GM21619 (cell line): ENCODE results near the gene BMAL1.
"Not testable (repeated sequence)": the region's sequence is repeated elsewhere in the genome, so short reads cannot be mapped to it uniquely, and the experiment has no call there.

Source experiments
- ATAC-seq: cut with Tn5 transposase; IDR thresholded peaks from one replicate; pipeline ENCODE4 v1.9.1; 2021; ENCODE audit not compliant: unreplicated experiment

The BMAL1 gene

DNA sequence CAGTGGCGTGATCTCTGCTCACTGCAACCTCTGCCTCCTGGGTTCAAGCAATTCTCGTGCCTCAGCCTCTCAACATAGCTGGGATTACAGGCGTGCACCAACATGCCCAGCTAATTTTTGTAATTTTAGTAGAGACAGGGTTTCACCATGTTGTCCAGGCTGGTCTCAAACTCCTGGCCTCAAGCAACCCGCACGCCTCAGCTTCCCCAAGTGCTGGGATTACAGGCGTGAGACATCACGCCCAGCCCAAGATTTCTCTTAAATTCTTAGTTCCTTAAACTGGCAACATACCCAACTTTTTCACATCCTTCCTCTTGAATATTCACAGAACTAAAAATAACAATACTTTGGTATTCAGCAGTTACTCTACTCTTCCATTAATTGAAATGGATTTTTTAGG lies 159.2 kb downstream of the BMAL1 start:
- ATAC-seq = not testable (repeated sequence)
